Keratinocyte (primary cell): ENCODE data around the gene ETFB. TPM values are rescaled to one million over a fixed set of nuclear protein-coding genes. Genes with fewer than 3 reads are reported as not detected.

ENCODE experiments used
- DNase-seq: peaks from one replicate; pipeline ENCODE4 v3.0.0-alpha.2; 2011; ENCODE audit warnings: low read depth, missing footprints, low spot score
- FAIRE-seq: peaks from 2 replicates; lab custom pipeline; 2011; peaks lifted over from hg19 to GRCh38; lab: Jason Lieb, UNC
- H2AFZ ChIP-seq: 2 replicates; pipeline ENCODE4 v1.6.0; 2012; ENCODE audit warnings: low read length, control low read depth, inconsistent platforms; ENCODE audit not compliant: control insufficient read depth
- H3K27ac ChIP-seq: 2 replicates; pipeline ENCODE4 v1.5.1; 2011; ENCODE audit warnings: low read length; ENCODE audit not compliant: control insufficient read depth, insufficient read depth
- H3K27me3 ChIP-seq: 3 replicates; pipeline ENCODE4 v1.6.0; 2011; ENCODE audit warnings: low read length; ENCODE audit not compliant: control insufficient read depth, insufficient read depth; ENCODE audit errors: extremely low read depth
- H3K36me3 ChIP-seq, 2 experiments: 2 replicates in 1 of 2; 3 replicates in 1 of 2; pipeline ENCODE4 v1.5.1; 2011; ENCODE audit warnings: low read length in 2 of 2, mild to moderate bottlenecking in 1 of 2; ENCODE audit not compliant: control insufficient read depth in 2 of 2, insufficient read depth in 2 of 2; ENCODE audit errors: extremely low read depth in 1 of 2
- H3K4me1 ChIP-seq: 3 replicates; pipeline ENCODE4 v1.5.1; 2011; ENCODE audit warnings: low read length; ENCODE audit not compliant: control insufficient read depth, insufficient read depth; ENCODE audit errors: extremely low read depth
- H3K4me2 ChIP-seq: 3 replicates; pipeline ENCODE4 v1.6.0; 2011; ENCODE audit warnings: low read depth, low read length; ENCODE audit not compliant: control insufficient read depth, insufficient read depth; ENCODE audit errors: extremely low read depth
- H3K4me3 ChIP-seq, 3 experiments: fragments of 200-600 bp in 1 of 3; sonication (generic) in 1 of 3; 2 replicates in 2 of 3; 3 replicates in 1 of 3; pipeline ENCODE4 v1.5.1; 2011 to 2016; ENCODE audit warnings: low read length in 3 of 3, mild to moderate bottlenecking in 3 of 3, control low read depth in 2 of 3, inconsistent platforms in 1 of 3, low read depth in 1 of 3, mixed read lengths in 1 of 3, mixed run types in 1 of 3, moderate library complexity in 1 of 3; ENCODE audit not compliant: control insufficient read depth in 2 of 3, insufficient read depth in 2 of 3; ENCODE audit errors: extremely low read depth in 1 of 3
- H3K79me2 ChIP-seq: 2 replicates; pipeline ENCODE4 v1.6.0; 2012; ENCODE audit warnings: low read length; ENCODE audit not compliant: control insufficient read depth, insufficient read depth
- H3K9ac ChIP-seq: 3 replicates; pipeline ENCODE4 v1.6.0; 2011; ENCODE audit warnings: low read length; ENCODE audit not compliant: control insufficient read depth, insufficient read depth; ENCODE audit errors: extremely low read depth
- H3K9me1 ChIP-seq: 3 replicates; pipeline ENCODE4 v1.6.0; 2011; ENCODE audit warnings: low read length; ENCODE audit not compliant: control insufficient read depth, insufficient read depth; ENCODE audit errors: extremely low read depth
- H3K9me3 ChIP-seq: 2 replicates; pipeline ENCODE4 v1.5.1; 2012; ENCODE audit warnings: low read depth, low read length; ENCODE audit not compliant: control insufficient read depth
- H4K20me1 ChIP-seq: 3 replicates; pipeline ENCODE4 v1.6.0; 2011; ENCODE audit warnings: low read length; ENCODE audit not compliant: control insufficient read depth, insufficient read depth; ENCODE audit errors: extremely low read depth
- EZH2 ChIP-seq: IDR thresholded peaks from one replicate; pipeline ENCODE4 v1.6.1; 2012; ENCODE audit warnings: inconsistent platforms, mild to moderate bottlenecking, low read length, moderate library complexity
- dilution Hi-C: fragments of 300-500 bp; cut with MboI; formaldehyde crosslinking; loops from one replicate; pipeline ENCODE4 v1.7.0; 2020; ENCODE audit warnings: low sequenced_read_pairs; ENCODE audit not compliant: extremely low pct_ligation_motif_present
- polyA plus RNA-seq, 5 experiments: library from polyadenylated mRNA; depleted of rRNA in 3 of 5; stranded (reverse) in 3 of 5; stranded (forward) in 1 of 5; unstranded in 1 of 5; fragments of >200 nt; gene quantifications; 1 replicate in 1 of 5; 2 replicates in 3 of 5; 3 replicates in 1 of 5; pipeline versions ENCODE4 v1.2.1 to v1.2.3, GENCODE V29; 2011 to 2012; ENCODE audit warnings: missing spikeins in 2 of 5, low read depth in 1 of 5, low replicate concordance in 1 of 5
- TF ChIP-seq, protein P1 (sequence below), 3 experiments: IDR thresholded peaks in 1 of 3; conservative IDR thresholded peaks in 1 of 3; optimal IDR thresholded peaks in 1 of 3; 2 replicates in 2 of 3; 3 replicates in 1 of 3; pipeline versions ENCODE3 to v1.5.1; 2011; ENCODE audit warnings: low read length in 3 of 3, mild to moderate bottlenecking in 3 of 3, moderate library complexity in 2 of 3, control low read depth in 1 of 3, inconsistent platforms in 1 of 3; ENCODE audit not compliant: insufficient read depth in 2 of 3; ENCODE audit errors: extremely low read depth in 1 of 3

The ETFB gene
- polyA plus RNA-seq, 1 donor (not counting 4 experiments of a cell fraction or from before 2014, with no cell fraction given) = 95.2 TPM

DNA sequence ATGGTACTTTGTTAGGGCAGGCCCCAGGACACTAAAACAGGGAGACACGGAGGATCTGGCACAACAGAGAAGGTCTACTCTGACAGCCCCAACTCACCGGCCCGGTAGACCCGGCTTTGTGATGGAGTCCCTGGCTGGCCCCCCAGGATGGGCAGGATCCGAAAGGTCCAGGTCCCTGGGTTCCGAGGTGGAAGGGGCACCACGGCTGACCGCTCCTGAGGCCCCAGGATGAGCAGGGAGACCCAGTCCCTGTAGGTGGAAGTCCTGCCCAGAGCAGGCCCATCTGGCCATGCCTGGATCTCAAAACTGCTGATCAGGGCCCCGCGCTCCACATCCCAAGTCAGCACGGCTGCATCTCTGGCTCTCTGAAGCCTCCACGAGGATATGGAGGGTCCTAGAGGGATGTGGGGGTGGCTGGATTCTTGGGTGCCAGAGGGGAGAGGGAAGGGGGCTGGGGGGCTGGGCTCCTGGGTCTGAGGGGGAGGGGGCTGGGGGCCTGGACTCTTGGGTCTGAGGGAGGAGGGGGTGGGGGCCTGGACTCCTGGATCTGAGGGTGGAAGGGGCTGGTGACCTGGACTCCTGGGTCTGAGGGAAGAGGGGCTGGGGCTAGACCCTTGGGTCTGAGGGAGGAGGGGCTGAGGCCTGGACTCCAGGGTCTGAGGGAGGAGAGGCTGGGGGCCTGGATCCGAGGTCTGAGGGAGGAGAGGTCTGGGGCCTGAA is 28.9 kb downstream of the ETFB start:
- H3K4me1 ChIP-seq = peaks cover 8% of the 10 kb centered on the region
- H2AFZ ChIP-seq = no peak overlapping the region
- no peaks in the 10 kb centered on the region for H3K9me1 ChIP-seq
- no peaks in the 10 kb centered on the region for H4K20me1 ChIP-seq
- no peaks in the 10 kb centered on the region for H3K9me3 ChIP-seq
- H3K4me3 ChIP-seq = no peak overlapping the region
- no peak for DNase-seq
- H3K27ac ChIP-seq = no peak overlapping the region
- dilution Hi-C loops = no loop called here
- H3K79me2 ChIP-seq = no peaks in the 10 kb centered on the region
- no peak for FAIRE-seq
- TF ChIP-seq, protein P1, sequence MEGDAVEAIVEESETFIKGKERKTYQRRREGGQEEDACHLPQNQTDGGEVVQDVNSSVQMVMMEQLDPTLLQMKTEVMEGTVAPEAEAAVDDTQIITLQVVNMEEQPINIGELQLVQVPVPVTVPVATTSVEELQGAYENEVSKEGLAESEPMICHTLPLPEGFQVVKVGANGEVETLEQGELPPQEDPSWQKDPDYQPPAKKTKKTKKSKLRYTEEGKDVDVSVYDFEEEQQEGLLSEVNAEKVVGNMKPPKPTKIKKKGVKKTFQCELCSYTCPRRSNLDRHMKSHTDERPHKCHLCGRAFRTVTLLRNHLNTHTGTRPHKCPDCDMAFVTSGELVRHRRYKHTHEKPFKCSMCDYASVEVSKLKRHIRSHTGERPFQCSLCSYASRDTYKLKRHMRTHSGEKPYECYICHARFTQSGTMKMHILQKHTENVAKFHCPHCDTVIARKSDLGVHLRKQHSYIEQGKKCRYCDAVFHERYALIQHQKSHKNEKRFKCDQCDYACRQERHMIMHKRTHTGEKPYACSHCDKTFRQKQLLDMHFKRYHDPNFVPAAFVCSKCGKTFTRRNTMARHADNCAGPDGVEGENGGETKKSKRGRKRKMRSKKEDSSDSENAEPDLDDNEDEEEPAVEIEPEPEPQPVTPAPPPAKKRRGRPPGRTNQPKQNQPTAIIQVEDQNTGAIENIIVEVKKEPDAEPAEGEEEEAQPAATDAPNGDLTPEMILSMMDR (optimal IDR thresholded peaks at IDR 0.05 in 1 of 3, IDR thresholded peaks at IDR 0.05 in 1 of 3, conservative IDR thresholded peaks at IDR 0.05 in 1 of 3; ENCODE audit: extremely low read depth in 1 of 3, insufficient read depth in 2 of 3, low read length in 3 of 3) = no peak
- no peak for TF ChIP-seq EZH2
- no peak overlapping the region for H3K4me2 ChIP-seq
- H3K27me3 ChIP-seq = no peaks in the 10 kb centered on the region
- no peaks in the 10 kb centered on the region for H3K36me3 ChIP-seq
- H3K9ac ChIP-seq = no peak overlapping the region

DNA sequence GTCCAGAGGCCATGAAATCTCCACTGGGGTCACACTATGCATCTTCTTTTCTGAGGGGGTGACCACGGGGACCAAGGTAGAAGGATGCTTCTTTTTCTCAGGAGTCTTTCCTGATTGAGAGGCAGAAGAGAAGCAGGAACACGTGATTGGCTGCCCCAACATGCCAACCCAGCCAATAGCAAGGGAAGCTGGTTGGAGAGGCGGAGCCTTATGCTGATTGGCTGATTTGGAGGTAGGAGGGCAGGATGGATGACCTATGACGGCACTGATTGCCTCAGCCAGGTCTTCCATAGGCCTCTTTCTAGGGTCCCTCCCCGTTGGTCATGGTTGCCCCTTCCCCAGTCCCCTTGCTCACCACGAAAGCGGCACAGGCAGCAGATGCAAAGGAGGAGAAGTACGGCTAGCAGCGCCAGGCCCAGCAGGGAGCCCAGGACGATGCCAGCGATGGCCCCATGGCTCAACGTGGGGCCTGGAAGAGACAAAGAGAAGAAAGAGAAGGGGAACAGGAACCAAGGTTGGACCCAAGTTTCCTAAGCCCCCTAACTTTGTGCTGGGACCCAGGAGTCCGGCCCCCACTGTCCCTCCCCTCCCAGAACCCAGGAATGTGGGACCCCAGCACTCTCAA is 32.2 kb downstream of the ETFB start:
- Histone ChIP-seq H3K27me3 (no peaks in the 10 kb centered on the region), H2AFZ (no peak overlapping the region), H3K79me2 (no peaks in the 10 kb centered on the region), H3K9ac (no peak overlapping the region), H3K27ac (no peak overlapping the region), H3K9me1 (no peaks in the 10 kb centered on the region), H3K4me1 (no peaks in the 10 kb centered on the region), H3K36me3 (no peaks in the 10 kb centered on the region), H3K4me2 (no peak overlapping the region), H3K9me3 (no peaks in the 10 kb centered on the region), H3K4me3 (no peak overlapping the region), H4K20me1 (no peaks in the 10 kb centered on the region)
- dilution Hi-C loops = no loop called here
- FAIRE-seq (no peak), DNase-seq (no peak)
- TF ChIP-seq, protein P1 (optimal IDR thresholded peaks at IDR 0.05 in 1 of 3, IDR thresholded peaks at IDR 0.05 in 1 of 3, conservative IDR thresholded peaks at IDR 0.05 in 1 of 3; ENCODE audit: extremely low read depth in 1 of 3, insufficient read depth in 2 of 3, low read length in 3 of 3) = no peak
- TF ChIP-seq EZH2 = no peak
